Tibial nerve (tissue), 4 donors: ENCODE measurements around the gene P3H4. TPM values are rescaled to one million over a fixed set of nuclear protein-coding genes. Genes with fewer than 3 reads are reported as not detected.

ENCODE experiments used
- DNase-seq, 2 donors: peaks; one replicate each; pipeline ENCODE4 v3.0.0-alpha.2; 2019; ENCODE audit warnings: low spot score in 2 of 2
- H3K27ac ChIP-seq, 4 donors: fragments of 200-600 bp; sonication (generic) in 3 of 4; one replicate each; pipeline ENCODE4 v1.5.1; 2017 to 2019; ENCODE audit warnings: mild to moderate bottlenecking in 1 of 4
- H3K27me3 ChIP-seq, 2 donors: fragments of 200-600 bp; sonication (generic) in 1 of 2; one replicate each; pipeline versions ENCODE4 v1.5.1 to v1.6.0; 2017 to 2019
- H3K36me3 ChIP-seq, 3 donors: fragments of 200-600 bp; sonication (generic); one replicate each; pipeline ENCODE4 v1.5.1; 2018 to 2019
- H3K4me1 ChIP-seq, 4 donors: fragments of 200-600 bp; sonication (generic) in 3 of 4; one replicate each; pipeline ENCODE4 v1.5.1; 2017 to 2019
- H3K4me3 ChIP-seq, 4 donors: fragments of 200-600 bp; sonication (generic) in 3 of 4; one replicate each; pipeline ENCODE4 v1.5.1; 2017 to 2019; ENCODE audit warnings: mild to moderate bottlenecking in 1 of 4, moderate library complexity in 1 of 4
- H3K9me3 ChIP-seq, 4 donors: fragments of 200-600 bp; sonication (generic) in 3 of 4; one replicate each; pipeline ENCODE4 v1.5.1; 2017 to 2019
- EP300 ChIP-seq, 2 donors: sonication (generic); formaldehyde crosslinking; IDR thresholded peaks; one replicate each; pipeline ENCODE4 v1.6.1; 2017; ENCODE audit warnings: antibody characterized with exemption in 2 of 2, mild to moderate bottlenecking in 1 of 2
- POLR2A ChIP-seq, 2 donors: fragments of 450-650 bp; IDR thresholded peaks; one replicate each; pipeline ENCODE4 v1.6.1; 2017; ENCODE audit warnings: antibody characterized with exemption in 2 of 2, mild to moderate bottlenecking in 2 of 2, moderate library complexity in 2 of 2
- WGBS, 2 donors: methylation state at CpG; one replicate each; pipeline ENCODE4 v1.1.5; 2018; 5-methylcytosine and 5-hydroxymethylcytosine counted together
- total RNA-seq, 4 donors: library from RNA; depleted of rRNA; stranded (reverse); fragments of >200 nt; gene quantifications; one replicate each; pipeline ENCODE4 v1.1.0, GENCODE V29; 2016
- TF ChIP-seq, protein P1 (sequence below), 5 experiments: fragments of 200-600 bp in 3 of 5; fragments of 450-650 bp in 2 of 5; sonication (generic) in 3 of 5; IDR thresholded peaks; one replicate each; pipeline ENCODE4 v1.5.1; 2016 to 2019; ENCODE audit warnings: antibody characterized with exemption in 5 of 5, mild to moderate bottlenecking in 3 of 5, moderate library complexity in 2 of 5

Gene P3H4
- total RNA-seq, 4 donors from 2014 or later = 14.7 to 23.9 (median 22.0) TPM

DNA sequence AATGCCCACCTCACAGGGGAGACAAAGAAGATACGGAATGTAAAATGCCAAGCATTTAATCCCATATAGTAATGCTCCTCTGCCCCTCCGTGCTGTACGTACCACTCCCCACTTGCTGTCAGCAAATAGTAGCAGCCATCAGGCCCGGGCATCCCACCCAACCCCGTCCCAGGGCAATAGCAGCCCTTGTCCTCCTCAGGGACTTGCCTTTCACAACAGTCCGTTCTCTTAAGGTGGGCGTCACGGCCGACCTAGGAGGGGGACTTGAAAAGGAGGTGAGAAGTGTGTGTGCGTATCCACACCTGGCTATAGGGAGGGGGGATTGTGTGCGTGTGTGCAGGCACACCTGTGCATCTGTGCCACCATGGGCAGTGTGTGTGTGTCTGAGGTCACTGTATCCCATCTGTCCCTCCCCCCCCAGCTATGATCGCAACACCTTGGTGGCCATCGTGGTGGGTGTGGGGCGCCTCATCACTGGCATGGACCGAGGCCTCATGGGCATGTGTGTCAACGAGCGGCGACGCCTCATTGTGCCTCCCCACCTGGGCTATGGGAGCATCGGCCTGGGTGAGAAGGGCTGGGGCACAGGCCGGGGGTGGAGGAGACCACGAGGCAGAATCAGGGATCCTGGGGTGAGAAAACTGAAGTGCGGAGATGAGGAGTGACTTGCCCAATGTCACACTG lies 5.0 kb upstream of the P3H4 start:
- 93 to 94% methylated on average over 22 to 23 of the region's 23 CpGs for WGBS, 2 donors

DNA sequence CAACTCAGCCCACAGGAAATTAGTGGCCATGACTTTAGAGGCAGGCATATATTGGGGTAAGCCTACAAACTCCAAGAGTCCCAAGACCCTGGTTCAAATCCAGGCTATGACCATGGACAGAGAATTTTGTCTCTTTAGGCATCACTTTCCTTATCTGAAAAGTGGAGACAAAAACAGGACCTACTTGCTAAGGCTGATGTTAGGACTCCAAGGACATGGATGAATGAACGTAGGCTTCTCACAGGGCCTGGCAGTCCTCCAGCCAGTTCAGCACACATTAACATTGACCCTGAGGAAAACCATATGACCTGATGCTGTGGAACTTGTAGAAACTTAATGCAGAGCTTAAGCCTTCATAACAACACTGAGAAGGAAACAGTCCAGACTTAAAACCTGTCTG lies 2.4 kb upstream of the P3H4 start:
- Histone ChIP-seq H3K4me3 (no peak overlapping the region), H3K27ac (peak overlapping the region in 1 of 4 donors; percentile 79), H3K9me3 (no peaks in the 10 kb centered on the region), H3K27me3 (no peaks in the 10 kb centered on the region), H3K4me1 (peaks cover 0 to 45% (median 22%) of the 10 kb centered on the region in 4 donors), H3K36me3 (peaks cover 0 to 17% (median 0%) of the 10 kb centered on the region in 3 donors)
- TF ChIP-seq, protein P1, sequence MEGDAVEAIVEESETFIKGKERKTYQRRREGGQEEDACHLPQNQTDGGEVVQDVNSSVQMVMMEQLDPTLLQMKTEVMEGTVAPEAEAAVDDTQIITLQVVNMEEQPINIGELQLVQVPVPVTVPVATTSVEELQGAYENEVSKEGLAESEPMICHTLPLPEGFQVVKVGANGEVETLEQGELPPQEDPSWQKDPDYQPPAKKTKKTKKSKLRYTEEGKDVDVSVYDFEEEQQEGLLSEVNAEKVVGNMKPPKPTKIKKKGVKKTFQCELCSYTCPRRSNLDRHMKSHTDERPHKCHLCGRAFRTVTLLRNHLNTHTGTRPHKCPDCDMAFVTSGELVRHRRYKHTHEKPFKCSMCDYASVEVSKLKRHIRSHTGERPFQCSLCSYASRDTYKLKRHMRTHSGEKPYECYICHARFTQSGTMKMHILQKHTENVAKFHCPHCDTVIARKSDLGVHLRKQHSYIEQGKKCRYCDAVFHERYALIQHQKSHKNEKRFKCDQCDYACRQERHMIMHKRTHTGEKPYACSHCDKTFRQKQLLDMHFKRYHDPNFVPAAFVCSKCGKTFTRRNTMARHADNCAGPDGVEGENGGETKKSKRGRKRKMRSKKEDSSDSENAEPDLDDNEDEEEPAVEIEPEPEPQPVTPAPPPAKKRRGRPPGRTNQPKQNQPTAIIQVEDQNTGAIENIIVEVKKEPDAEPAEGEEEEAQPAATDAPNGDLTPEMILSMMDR (IDR thresholded peaks at IDR 0.05) = no peak
- TF ChIP-seq EP300 (IDR thresholded peaks at IDR 0.05) = no peak
- TF ChIP-seq POLR2A (IDR thresholded peaks at IDR 0.05) = no peak
- DNase-seq = no peak
- 27 to 62% methylated on average over 1 of the region's 1 CpG for WGBS, 2 donors

More for the DNA sequence above, 5.0 kb upstream of the P3H4 start:
- no peaks in the 10 kb centered on the region for H3K27me3 ChIP-seq
- TF ChIP-seq POLR2A (IDR thresholded peaks at IDR 0.05) = no peak
- no peak for TF ChIP-seq EP300 (IDR thresholded peaks at IDR 0.05)
- TF ChIP-seq, protein P1 (IDR thresholded peaks at IDR 0.05) = no peak
- no peak overlapping the region for H3K4me3 ChIP-seq
- peaks cover 0 to 23% (median 6%) of the 10 kb centered on the region in 4 donors for H3K4me1 ChIP-seq
- H3K36me3 ChIP-seq = peaks cover 0 to 33% (median 0%) of the 10 kb centered on the region in 3 donors
- no peak overlapping the region for H3K27ac ChIP-seq
- H3K9me3 ChIP-seq = no peaks in the 10 kb centered on the region
- no peak for DNase-seq

DNA sequence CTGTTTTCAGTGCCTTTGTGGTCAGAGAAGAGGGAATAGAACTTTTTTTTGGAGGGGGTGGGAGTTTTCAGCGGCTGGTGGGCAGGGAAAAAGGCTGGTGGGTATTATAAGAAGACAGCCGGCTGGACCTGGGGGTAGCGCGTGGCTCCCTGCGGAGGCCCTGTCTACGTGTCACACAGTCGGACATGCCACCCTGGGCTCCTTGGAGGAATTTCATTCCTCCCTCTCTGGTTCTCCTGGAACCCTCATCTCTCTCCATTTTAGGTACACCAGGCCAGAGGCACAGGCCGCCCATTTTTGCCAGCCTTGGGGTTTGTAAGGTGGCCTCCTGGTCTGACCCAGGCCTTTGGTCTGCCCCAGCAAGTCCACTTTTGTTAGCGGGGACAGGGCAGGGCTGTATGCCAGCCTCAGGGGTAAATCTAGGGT lies 2.0 kb upstream of the P3H4 start:
- TF ChIP-seq EP300 (IDR thresholded peaks at IDR 0.05) = no peak
- no peak for TF ChIP-seq POLR2A (IDR thresholded peaks at IDR 0.05)
- TF ChIP-seq, protein P1 (IDR thresholded peaks at IDR 0.05) = no peak
- Histone ChIP-seq H3K36me3 (peaks cover 0 to 12% (median 0%) of the 10 kb centered on the region in 3 donors), H3K27ac (peak overlapping the region in 3 of 4 donors; percentile 9 to 84 (median 79)), H3K27me3 (no peaks in the 10 kb centered on the region), H3K9me3 (no peaks in the 10 kb centered on the region), H3K4me3 (peak overlapping the region in 3 of 4 donors; percentile 74 to 86 (median 83)), H3K4me1 (peaks cover 0 to 45% (median 22%) of the 10 kb centered on the region in 4 donors)
- WGBS, 2 donors = 42 to 44% methylated on average over 9 of the region's 9 CpGs
- DNase-seq = no peak

DNA sequence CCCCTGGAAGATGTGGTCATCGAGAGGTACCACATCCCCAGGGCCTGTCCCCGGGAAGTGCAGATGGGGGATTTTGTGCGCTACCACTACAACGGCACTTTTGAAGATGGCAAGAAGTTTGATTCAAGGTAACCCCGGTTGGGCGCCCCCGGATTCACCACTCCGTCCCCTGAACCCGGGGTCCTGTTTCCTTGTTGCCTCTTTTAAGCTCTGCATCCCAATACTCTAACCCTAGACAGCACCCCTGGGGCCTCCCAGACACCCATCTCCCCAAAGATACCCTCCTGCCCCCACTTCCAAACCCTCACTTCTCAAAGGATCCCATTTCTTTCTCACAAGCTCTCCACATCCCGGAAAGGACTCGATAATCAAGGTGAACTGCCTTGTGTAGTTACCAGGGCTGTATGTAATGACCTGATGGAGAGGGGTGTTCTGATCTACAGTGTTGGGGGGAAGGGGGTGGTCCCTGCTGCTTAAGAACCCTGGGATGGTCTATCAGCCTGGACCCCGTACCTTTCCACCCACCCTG lies 1.5 kb upstream of the P3H4 start:
- Histone ChIP-seq H3K36me3 (peaks cover 0 to 11% (median 0%) of the 10 kb centered on the region in 3 donors), H3K27ac (peak overlapping the region; percentile 9 to 84 (median 75)), H3K27me3 (no peaks in the 10 kb centered on the region), H3K4me1 (peaks cover 0 to 45% (median 22%) of the 10 kb centered on the region in 4 donors), H3K9me3 (no peaks in the 10 kb centered on the region), H3K4me3 (peak overlapping the region; percentile 74 to 86 (median 84))
- WGBS, 2 donors = 12 to 14% methylated on average over 12 of the region's 12 CpGs
- DNase-seq = no peak
- TF ChIP-seq, protein P1 (IDR thresholded peaks at IDR 0.05) = no peak
